HFF-Myc (cell line): ENCODE measurements around the gene HDAC4.

ENCODE experiments used
- DNase-seq: peaks from one replicate; pipeline ENCODE4 v3.0.0-alpha.2; 2011; ENCODE audit warnings: low read depth; ENCODE audit errors: extremely low read depth
- H3K4me3 ChIP-seq: replicated peaks from 2 replicates; pipeline ENCODE4 v1.5.1; 2011; ENCODE audit warnings: low read depth, mild to moderate bottlenecking, control low read depth, low read length
- TF ChIP-seq, protein P1 (sequence below): IDR thresholded peaks from 2 replicates; pipeline ENCODE4 v1.5.1; 2012; ENCODE audit warnings: mild to moderate bottlenecking, low read depth, low read length, control low read depth; ENCODE audit errors: missing control alignments

The HDAC4 gene

DNA sequence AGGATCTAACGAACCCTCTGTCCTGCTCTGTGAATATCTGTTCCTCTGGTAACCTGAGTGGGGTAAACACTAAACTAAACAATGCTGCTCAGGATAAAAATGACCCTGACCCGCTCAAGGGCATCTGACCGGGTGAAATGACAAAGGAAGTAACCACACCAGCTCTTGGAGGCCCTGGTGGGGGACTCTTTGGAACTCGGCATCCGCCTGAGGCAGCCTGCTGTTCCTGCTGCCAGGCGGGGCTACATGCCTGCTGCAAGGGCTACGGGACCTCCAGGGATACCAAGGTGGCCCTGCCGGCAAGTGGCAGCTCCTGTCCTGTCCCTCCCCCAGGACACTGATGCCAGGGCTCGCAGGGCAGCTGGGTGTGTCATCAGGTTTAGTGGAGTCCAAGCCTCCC lies 273.3 kb downstream of the HDAC4 start:
- DNase-seq = no peak

GRCh38 chr2:239125726-239126675 lies 274.8 kb downstream of the HDAC4 start:
- DNase-seq = no peak
- H3K4me3 ChIP-seq = no peak overlapping the region
- TF ChIP-seq, protein P1, sequence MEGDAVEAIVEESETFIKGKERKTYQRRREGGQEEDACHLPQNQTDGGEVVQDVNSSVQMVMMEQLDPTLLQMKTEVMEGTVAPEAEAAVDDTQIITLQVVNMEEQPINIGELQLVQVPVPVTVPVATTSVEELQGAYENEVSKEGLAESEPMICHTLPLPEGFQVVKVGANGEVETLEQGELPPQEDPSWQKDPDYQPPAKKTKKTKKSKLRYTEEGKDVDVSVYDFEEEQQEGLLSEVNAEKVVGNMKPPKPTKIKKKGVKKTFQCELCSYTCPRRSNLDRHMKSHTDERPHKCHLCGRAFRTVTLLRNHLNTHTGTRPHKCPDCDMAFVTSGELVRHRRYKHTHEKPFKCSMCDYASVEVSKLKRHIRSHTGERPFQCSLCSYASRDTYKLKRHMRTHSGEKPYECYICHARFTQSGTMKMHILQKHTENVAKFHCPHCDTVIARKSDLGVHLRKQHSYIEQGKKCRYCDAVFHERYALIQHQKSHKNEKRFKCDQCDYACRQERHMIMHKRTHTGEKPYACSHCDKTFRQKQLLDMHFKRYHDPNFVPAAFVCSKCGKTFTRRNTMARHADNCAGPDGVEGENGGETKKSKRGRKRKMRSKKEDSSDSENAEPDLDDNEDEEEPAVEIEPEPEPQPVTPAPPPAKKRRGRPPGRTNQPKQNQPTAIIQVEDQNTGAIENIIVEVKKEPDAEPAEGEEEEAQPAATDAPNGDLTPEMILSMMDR = no peak

More for the DNA sequence above, 273.3 kb downstream of the HDAC4 start:
- TF ChIP-seq, protein P1 = no peak
- H3K4me3 ChIP-seq = no peak overlapping the region

GRCh38 chr2:239124152-239124899 lies 276.5 kb downstream of the HDAC4 start:
- H3K4me3 ChIP-seq = no peak overlapping the region

GRCh38 chr2:239122421-239123110 lies 278.3 kb downstream of the HDAC4 start:
- TF ChIP-seq, protein P1 = no peak
- DNase-seq = no peak
- no peak overlapping the region for H3K4me3 ChIP-seq

More at GRCh38 chr2:239124152-239124899, 276.5 kb downstream of the HDAC4 start:
- TF ChIP-seq, protein P1 = no peak
- DNase-seq = no peak

- DNase-seq = no peak
- H3K4me3 ChIP-seq = no peak overlapping the region
- TF ChIP-seq, protein P1 = no peak
These were observed 279.2 kb downstream of the HDAC4 start for GRCh38 chr2:239121600-239122012.

- H3K4me3 ChIP-seq = no peak overlapping the region
- no peak for DNase-seq
- TF ChIP-seq, protein P1 = no peak
These were observed 280.2 kb downstream of the HDAC4 start for GRCh38 chr2:239120664-239121063.
